Measurements from ENCODE around the gene BPTF. TPM values are rescaled to one million over a fixed set of nuclear protein-coding genes. Genes with fewer than 3 reads are reported as not detected.
"Not testable (repeated sequence)": the region's sequence is repeated elsewhere in the genome, so short reads cannot be mapped to it uniquely, and the experiment has no call there.

BPTF gene
- total RNA-seq, 2 donors from 2014 or later: 59.1 to 101 TPM

DNA sequence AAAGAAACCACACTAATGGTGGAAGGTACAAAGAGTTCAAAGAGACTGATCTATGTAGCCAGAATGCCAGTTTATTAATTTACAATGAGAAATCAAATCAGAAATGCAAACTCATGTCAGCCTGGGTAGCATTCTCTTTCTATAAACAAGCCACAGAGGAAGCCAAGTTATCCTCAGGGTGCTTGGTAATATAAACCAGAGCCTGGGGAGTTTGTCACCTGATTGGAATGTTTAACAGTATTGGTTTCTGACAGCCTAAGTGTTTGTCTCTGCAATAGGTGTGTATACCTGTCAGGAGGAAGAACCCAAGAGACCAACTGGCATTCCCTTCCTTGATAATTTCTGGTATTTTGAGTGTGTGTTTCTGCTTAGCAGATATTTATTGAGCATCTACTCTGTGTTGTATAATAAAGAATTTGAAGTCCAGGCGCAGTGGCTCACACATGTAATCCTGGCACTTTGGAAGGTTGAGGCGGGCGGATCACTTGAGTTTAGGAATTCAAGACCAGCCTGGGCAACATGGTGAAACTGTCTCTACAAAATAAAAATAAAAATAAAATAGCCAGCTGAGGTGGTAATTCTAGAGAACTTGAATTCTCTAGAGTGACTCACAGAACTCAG, 174.1 kb downstream of the BPTF start:
- Mint-ChIP-seq H3K36me3 (peaks cover 0 to 6% of the 10 kb centered on the region in 2 donors), H3K9me3 (no peaks in the 10 kb centered on the region), H3K27ac (no peak overlapping the region)
- DNase-seq (ENCODE audit: low spot score in 2 of 2) (no peak), ATAC-seq (no peak)

DNA sequence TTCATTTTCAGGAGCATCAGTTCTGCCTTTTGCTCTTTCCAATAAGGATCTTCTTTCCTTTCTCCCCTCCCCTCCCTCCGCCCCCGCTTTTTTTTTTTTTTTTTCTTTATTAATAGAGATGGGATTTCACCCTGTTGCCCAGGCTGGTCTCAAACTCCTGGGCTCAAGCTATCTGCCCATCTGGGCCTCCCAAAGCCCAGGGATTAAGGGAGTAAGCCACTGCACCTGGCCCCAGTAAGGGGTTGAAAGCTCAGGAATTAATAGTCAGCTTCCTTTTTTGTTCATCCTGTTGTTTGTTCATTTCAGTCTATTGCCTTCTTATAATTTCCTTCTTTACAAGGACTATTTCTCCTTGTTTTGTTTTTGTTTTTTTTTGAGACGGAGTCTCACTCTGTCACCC, 178.9 kb downstream of the BPTF start:
- Mint-ChIP-seq H3K27ac (no peak overlapping the region), H3K36me3 (no peaks in the 10 kb centered on the region), H3K9me3 (no peaks in the 10 kb centered on the region)
- DNase-seq (ENCODE audit: low spot score in 2 of 2) (no peak), ATAC-seq (no peak)

DNA sequence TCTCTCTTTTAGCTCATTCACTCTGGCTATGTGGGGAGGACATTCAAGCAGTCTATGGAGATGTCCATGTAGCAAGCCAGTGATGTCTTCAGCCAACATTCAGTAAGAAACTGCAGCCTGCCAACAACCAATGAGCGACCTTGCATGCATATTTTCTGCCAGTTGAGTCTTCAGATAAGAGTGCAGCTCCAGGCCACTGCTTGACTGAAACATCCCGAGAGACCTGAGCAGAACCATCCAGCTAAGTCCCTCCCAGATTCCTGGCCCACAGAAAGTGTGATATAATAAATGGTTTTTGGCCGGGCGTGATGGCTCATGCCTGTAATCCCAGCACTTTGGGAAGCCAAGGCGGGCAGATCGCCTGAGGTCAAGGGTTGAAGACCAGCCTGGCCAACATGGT, 181.5 kb downstream of the BPTF start:
- DNase-seq (ENCODE audit: low spot score in 2 of 2) (no peak), ATAC-seq (no peak)
- H3K27ac Mint-ChIP-seq: no peak overlapping the region
- no peaks in the 10 kb centered on the region for H3K36me3 Mint-ChIP-seq
- H3K9me3 Mint-ChIP-seq: no peaks in the 10 kb centered on the region

DNA sequence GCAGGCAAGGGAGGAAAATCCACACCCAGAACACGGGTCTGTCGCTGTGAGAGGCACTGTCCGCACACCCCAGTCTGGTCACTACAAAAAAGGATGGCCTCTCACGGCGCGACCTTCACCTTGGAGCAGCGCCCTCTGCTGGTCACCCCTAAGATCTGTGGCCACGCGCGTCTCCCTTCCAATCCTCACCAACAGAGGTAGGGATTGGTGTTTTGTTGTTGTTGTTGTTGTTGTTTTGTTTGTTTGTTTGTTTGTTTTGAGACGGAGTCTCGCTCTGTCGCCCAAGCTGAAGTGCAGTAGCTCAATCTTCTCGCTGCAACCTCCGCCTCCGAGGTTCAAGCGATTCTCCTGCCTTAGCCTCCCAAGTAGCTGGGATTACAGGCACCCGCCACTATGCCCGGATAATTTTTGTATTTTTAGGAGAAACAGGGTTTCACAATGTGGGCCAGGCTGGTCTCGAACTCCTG, 185.9 kb downstream of the BPTF start:
- Mint-ChIP-seq H3K27ac (peak overlapping the region in 1 of 2 donors; percentile 42), H3K36me3 (no peaks in the 10 kb centered on the region), H3K9me3 (no peaks in the 10 kb centered on the region)
- DNase-seq (ENCODE audit: low spot score in 2 of 2) (peak; percentile 76 to 78), ATAC-seq (peak; percentile 88 to 95)

DNA sequence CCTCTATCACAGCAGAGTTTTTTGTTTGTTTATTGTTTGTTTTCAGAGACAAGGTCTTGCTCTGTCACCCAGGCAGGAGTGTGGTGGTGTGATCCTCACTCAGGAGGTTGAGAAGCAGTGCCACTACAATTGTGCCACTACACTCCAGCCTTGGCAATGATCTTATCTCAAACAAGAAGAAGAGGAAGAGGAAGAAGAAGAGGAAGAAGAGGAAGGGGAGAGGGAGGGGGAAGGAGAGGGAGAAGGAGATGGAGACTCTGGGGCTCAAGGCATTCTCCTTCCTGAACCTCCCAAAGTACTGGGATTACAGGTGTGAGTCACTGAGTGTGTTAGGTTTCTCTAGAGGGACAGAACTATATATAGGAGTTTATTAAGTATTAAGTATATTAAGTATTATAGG, 188.1 kb downstream of the BPTF start:
- Mint-ChIP-seq H3K36me3 (no peaks in the 10 kb centered on the region), H3K9me3 (no peaks in the 10 kb centered on the region), H3K27ac (no peak overlapping the region)
- DNase-seq (ENCODE audit: low spot score in 2 of 2) (no peak), ATAC-seq (no peak)

DNA sequence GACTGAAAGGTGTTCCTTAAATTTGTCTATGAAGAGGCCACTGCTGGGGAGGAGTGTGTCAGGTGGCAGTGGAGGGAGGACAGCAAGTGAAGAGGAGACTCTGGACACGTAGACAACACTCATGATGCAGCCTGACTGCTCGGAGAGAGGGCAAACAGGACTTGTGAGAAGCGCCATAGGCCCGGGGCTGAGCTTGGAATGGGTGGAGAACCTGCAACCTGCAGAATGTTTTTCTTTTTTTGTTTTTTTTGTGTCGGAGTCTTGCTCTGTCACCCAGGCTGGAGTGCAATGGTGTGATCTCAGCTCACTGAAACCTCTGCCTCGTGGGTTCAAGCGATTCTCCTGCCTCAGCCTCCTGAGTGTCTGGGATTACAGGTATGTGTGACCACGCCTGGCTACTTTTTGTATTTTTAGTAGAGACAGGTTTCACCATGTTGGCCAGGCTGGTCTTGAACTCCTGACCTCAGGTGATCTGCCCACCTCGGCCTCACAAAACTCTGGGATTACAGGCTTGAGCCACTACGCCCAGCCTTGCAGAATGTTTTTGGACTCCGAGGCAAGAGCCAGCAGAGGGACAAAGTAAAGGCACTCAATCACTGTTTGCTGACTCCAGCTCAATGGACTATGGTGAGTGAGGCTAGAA, 189.9 kb downstream of the BPTF start:
- H3K27ac Mint-ChIP-seq: no peak overlapping the region
- ATAC-seq: no peak
- H3K36me3 Mint-ChIP-seq: peaks cover 0 to 1% of the 10 kb centered on the region in 2 donors
- H3K9me3 Mint-ChIP-seq: no peaks in the 10 kb centered on the region
- DNase-seq (ENCODE audit: low spot score in 2 of 2): no peak

DNA sequence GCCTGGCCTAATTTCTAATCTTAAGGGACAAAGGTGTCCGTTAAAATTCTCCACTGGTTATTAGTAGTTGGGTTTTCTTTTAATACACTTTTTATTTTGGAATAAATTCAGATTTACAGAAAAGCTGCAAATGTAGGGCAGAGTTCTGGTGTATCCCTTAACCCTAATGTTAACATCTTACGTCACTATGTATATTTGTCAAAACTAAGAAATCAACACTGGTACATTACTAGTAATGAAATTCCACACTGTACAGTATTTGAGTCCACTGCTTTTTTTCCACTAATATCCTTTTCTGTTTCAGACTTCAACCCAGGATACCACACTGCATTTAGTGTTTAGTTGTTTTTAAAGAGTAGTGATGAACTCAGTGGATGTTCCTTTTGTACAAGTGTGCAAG, 191.5 kb downstream of the BPTF start:
- H3K36me3 Mint-ChIP-seq: peaks cover 0 to 7% of the 10 kb centered on the region in 2 donors
- DNase-seq (ENCODE audit: low spot score in 2 of 2): no peak
- no peak for ATAC-seq
- H3K27ac Mint-ChIP-seq: no peak overlapping the region
- no peaks in the 10 kb centered on the region for H3K9me3 Mint-ChIP-seq

DNA sequence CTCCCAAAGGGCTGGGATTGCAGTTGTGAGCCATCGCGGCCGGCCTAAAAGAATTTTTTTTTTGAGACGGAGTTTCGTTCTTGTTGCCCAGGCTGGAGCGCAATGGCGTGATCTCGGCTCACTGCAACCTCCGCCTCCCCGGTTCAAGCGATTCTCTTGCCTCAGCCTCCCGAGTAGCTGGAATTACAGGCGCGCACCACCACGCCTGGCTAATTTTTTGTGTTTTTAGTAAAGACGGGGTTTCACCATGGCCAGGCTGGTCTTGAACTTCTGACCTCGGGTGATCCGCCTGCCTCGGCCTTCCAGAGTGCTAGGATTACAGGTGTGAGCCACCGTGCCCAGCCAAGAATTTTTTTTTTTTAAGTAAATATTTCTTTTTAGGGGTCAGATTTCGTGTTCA, 193.2 kb downstream of the BPTF start:
- ATAC-seq; H3K27ac Mint-ChIP-seq; DNase-seq (ENCODE audit: low spot score in 2 of 2); H3K9me3 Mint-ChIP-seq; H3K36me3 Mint-ChIP-seq: not testable (repeated sequence)

DNA sequence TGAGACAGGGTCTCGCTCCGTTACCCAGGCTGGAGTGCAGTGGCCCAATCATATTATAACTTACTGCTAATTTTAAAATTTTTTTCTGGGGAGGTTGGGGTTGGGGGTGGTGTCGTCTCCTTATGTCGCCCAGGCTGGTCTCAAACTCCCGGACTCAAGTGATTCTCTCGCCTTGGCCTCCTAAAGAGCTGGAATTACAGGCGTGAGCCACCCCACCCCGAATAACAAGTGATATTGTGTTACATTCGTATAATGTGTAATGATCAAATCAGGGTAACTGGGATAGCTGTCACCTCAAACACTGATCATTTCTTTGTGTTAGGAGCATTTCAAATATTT, 194.0 kb downstream of the BPTF start:
- no peaks in the 10 kb centered on the region for H3K9me3 Mint-ChIP-seq
- H3K36me3 Mint-ChIP-seq: peaks cover 0 to 7% of the 10 kb centered on the region in 2 donors

DNA sequence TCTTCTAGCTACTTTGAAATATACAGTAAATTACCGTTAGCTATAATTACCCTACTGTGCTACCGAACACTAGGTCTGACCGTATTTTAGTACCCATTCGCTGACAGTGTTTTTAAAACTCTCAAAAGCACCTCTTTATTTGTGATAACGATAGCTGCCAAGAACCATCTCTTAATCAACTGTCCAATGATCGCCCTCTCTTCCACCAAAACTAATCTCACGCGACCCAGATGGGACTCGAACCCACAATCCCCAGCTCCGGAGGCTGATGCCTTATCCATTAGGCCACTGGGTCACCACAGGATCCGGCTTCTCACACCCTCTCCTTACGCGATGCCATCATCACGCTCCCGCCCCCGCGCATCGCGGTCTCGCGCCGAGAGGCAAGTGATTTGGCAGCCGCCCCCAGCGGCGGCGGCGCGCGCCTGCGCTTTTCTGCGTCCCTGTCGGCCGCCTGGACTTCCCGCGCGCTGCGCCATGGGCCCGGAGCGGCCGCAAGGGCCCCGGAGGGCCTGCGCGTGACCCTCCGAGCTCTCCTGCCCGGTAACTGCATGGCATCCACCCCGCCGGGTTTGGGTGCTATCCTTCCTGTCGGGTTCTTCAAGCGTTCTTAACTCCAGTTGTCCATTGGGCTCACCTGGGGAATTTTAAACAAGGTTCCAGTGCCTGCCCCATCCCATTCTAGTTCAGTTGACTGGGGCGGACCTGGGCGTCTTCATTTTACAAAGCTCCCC, 194.5 kb downstream of the BPTF start:
- ATAC-seq (peak; percentile 95), DNase-seq (ENCODE audit: low spot score in 2 of 2) (peak; percentile 99 to 100)
- Mint-ChIP-seq H3K27ac (peak overlapping the region; percentile 99 to 100), H3K9me3 (no peaks in the 10 kb centered on the region), H3K36me3 (peaks cover 0 to 7% of the 10 kb centered on the region in 2 donors)

More for the DNA sequence above, 194.0 kb downstream of the BPTF start:
- DNase-seq (ENCODE audit: low spot score in 2 of 2) (no peak), ATAC-seq (no peak)
- peak overlapping the region; percentile 99 to 100 for H3K27ac Mint-ChIP-seq

DNA sequence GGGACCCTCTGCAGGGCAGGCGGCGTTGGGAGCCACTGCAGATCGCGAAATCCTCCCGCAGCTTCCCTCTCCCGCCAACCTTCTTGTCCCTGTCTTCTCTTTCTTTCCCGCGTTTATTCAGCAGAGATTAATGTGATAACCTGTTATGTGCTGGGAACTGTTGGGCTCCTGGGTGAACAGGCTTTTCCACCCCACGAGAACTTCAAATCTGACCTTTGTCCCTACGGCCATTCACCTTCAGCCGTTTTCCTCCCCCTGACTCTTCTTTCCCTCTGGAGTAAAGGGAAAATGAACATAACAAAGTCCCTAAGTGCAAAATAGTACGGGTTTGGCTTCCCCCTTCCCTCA, 195.1 kb downstream of the BPTF start:
- peaks cover 0 to 7% of the 10 kb centered on the region in 2 donors for H3K36me3 Mint-ChIP-seq
- peak in 1 of 2 donors; percentile 16 for DNase-seq (ENCODE audit: low spot score in 2 of 2)
- ATAC-seq: no peak
- H3K27ac Mint-ChIP-seq: peak overlapping the region; percentile 99 to 100
- H3K9me3 Mint-ChIP-seq: no peaks in the 10 kb centered on the region

DNA sequence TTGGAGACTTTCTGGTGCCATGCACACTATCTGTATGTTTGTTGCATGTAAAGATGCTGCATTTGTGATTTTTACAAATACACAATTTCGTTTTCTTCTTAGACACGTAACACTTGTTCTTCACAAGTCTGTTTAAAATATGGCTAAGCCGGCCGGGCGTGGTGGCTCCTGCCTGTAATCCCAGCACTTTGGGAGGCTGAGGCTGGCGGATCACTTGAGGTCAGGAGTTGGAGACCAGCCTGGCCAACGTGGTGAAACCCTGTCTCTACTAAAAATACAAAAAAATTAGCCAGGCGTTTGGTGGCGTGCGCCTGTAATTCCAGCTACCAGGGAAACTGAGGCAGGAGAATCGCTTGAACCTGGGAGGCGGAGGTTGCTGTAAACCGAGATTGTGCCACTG, 195.5 kb downstream of the BPTF start:
- DNase-seq (ENCODE audit: low spot score in 2 of 2); H3K9me3 Mint-ChIP-seq; H3K36me3 Mint-ChIP-seq; ATAC-seq: not testable (repeated sequence)
- H3K27ac Mint-ChIP-seq: peak overlapping the region; percentile 99 to 100

DNA sequence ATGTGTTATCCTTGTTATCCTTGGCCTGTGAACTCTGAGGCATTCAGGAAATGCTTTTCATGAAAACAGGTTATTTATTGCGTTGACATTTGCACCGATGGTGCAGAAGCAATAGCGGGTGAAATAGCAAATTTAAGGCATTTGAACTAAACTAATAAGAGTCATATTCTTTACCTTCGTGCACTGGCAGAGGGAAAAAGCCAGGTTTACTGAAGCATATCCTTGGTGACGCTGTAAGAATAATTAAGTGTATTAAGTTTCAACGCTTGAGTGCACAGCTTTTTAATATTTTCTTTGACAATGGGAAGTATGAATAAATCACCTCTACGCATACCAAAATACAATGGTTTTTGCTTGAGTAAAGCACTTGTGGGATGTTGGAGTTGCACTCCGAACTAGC, 196.7 kb downstream of the BPTF start:
- no peaks in the 10 kb centered on the region for H3K9me3 Mint-ChIP-seq
- peaks cover 0 to 7% of the 10 kb centered on the region in 2 donors for H3K36me3 Mint-ChIP-seq
- no peak for DNase-seq (ENCODE audit: low spot score in 2 of 2)
- ATAC-seq: no peak
- H3K27ac Mint-ChIP-seq: no peak overlapping the region

DNA sequence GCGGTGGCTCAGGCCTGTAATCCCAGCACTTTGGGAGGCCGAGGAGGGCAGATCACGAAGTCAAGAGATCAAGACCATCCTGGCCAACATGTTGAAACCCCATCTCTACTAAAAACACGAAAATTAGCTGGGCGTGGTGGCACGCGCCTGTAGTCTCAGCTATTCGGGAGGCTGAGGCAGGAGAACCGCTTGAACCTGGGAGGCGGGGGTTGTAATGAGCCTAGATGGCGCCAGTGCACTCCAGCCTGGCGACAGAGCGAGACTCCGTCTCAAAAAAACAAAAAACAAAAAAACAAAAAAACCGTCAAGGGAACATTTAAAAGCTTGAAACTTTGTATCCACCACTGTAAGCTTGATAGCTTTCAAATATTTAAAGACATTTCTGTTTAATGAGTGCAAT, 197.2 kb downstream of the BPTF start:
- DNase-seq (ENCODE audit: low spot score in 2 of 2); H3K27ac Mint-ChIP-seq; H3K9me3 Mint-ChIP-seq; H3K36me3 Mint-ChIP-seq; ATAC-seq: not testable (repeated sequence)

DNA sequence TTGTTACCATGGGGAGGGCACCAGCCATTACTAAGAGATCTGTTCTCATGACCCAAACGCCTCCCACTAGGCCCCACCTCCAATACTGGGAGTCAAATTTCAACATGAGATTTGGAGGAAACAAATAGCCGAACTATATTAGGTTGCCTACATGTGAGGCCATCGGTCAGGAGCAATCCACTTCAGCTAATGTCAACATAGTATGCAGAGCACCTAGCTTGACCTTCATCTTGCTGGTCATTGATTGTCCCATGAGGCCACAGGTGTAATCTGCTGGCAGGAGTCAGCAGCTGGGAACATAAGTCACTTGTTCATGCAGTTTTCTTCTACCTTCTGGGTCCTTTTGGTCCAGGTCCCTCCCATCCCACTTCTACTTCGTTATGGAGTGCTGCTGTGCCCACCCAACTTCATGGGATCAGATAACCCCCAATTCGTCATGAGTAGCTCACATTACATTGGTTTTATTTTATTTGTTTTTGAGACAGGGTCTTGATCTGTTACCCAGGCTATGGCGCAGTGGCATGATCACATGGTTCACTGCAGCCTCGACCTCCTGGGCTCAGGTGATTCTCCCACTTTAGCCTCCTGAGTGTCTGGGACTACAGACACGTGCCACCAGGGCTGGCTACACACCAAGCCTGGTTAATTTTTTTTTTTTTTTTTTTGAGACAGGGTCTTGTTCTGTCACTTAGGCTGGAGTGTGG, 204.4 kb downstream of the BPTF start:
- DNase-seq (ENCODE audit: low spot score in 2 of 2): no peak
- no peaks in the 10 kb centered on the region for H3K9me3 Mint-ChIP-seq
- no peaks in the 10 kb centered on the region for H3K36me3 Mint-ChIP-seq
- ATAC-seq: no peak
- no peak overlapping the region for H3K27ac Mint-ChIP-seq

Data from activated naive CD4-positive, alpha-beta T cell treated with anti-CD3 and anti-CD28 coated beads, Interleukin-2, amount 50 U/mL, for 72 hours (primary cell).